H54 (cell line): ENCODE measurements around the gene ATP5F1E.

Experiments used
- DNase-seq: peaks from one replicate; pipeline ENCODE4 v3.0.0; 2011; ENCODE audit warnings: low spot score, mixed read lengths; ENCODE audit not compliant: insufficient read length
- FAIRE-seq: peaks from 3 replicates; lab custom pipeline; 2011; peaks lifted over from hg19 to GRCh38; lab: Jason Lieb, UNC
- POLR2A ChIP-seq: IDR thresholded peaks from 2 replicates; pipeline ENCODE4 v1.6.1; 2011; ENCODE audit warnings: low read depth, mild to moderate bottlenecking, low read length

The ATP5F1E gene

GRCh38 chr20:59002388-59002787 is 29.7 kb downstream of the ATP5F1E start:
- no peak for FAIRE-seq
- DNase-seq: no peak
- TF ChIP-seq POLR2A: no peak

- TF ChIP-seq POLR2A: no peak
- FAIRE-seq: no peak
- no peak for DNase-seq
Measured at GRCh38 chr20:59001449-59002171, 30.5 kb downstream of the ATP5F1E start.

- no peak for FAIRE-seq
- DNase-seq: no peak
- TF ChIP-seq POLR2A: no peak
Measured at GRCh38 chr20:59001068-59001448, 31.1 kb downstream of the ATP5F1E start.

GRCh38 chr20:59000326-59000725 is 31.8 kb downstream of the ATP5F1E start:
- no peak for FAIRE-seq
- DNase-seq: no peak
- no peak for TF ChIP-seq POLR2A

GRCh38 chr20:58998656-58999055 is 33.5 kb downstream of the ATP5F1E start:
- TF ChIP-seq POLR2A: no peak
- DNase-seq: no peak
- no peak for FAIRE-seq

- FAIRE-seq: no peak
- no peak for DNase-seq
- no peak for TF ChIP-seq POLR2A
Measured at GRCh38 chr20:58997141-58997770, 34.9 kb downstream of the ATP5F1E start.

GRCh38 chr20:58996226-58996611 is 35.9 kb downstream of the ATP5F1E start:
- DNase-seq (no peak), FAIRE-seq (no peak)
- TF ChIP-seq POLR2A: no peak

- FAIRE-seq (no peak), DNase-seq (no peak)
- no peak for TF ChIP-seq POLR2A
Measured at GRCh38 chr20:58995461-58996225, 36.5 kb downstream of the ATP5F1E start.

- TF ChIP-seq POLR2A: no peak
- no peak for DNase-seq
- FAIRE-seq: no peak
Measured at GRCh38 chr20:58994390-58995159, 37.6 kb downstream of the ATP5F1E start.

GRCh38 chr20:58993332-58994248 is 38.5 kb downstream of the ATP5F1E start:
- FAIRE-seq: no peak
- no peak for DNase-seq
- TF ChIP-seq POLR2A: no peak

GRCh38 chr20:58992911-58993310 is 39.2 kb downstream of the ATP5F1E start:
- no peak for TF ChIP-seq POLR2A
- FAIRE-seq: no peak
- DNase-seq: no peak

- no peak for DNase-seq
- TF ChIP-seq POLR2A: no peak
- no peak for FAIRE-seq
Measured at GRCh38 chr20:58991715-58992114, 40.4 kb downstream of the ATP5F1E start.

- DNase-seq (no peak), FAIRE-seq (no peak)
- TF ChIP-seq POLR2A: no peak
Measured at GRCh38 chr20:58990651-58991445, 41.3 kb downstream of the ATP5F1E start.
